Ascending aorta (tissue), 2 donors: ENCODE measurements around the gene TMSB10. TPM values are rescaled to one million over a fixed set of nuclear protein-coding genes. Genes with fewer than 3 reads are reported as not detected.
A peak's percentile ranks its signal among the peaks of the same experiment; 100 is the strongest.

Source experiments
- DNase-seq, 2 donors: peaks; one replicate each; pipeline ENCODE4 v3.0.0-alpha.2; 2019; ENCODE audit warnings: low spot score in 2 of 2
- H3K27ac ChIP-seq, 2 donors: fragments of 200-600 bp; sonication (generic); one replicate each; pipeline ENCODE4 v1.5.1; 2016 to 2017; ENCODE audit warnings: mild to moderate bottlenecking in 1 of 2
- H3K27me3 ChIP-seq: fragments of 200-600 bp; sonication (generic); one replicate; pipeline ENCODE4 v1.5.1; 2017
- H3K36me3 ChIP-seq, 2 donors: fragments of 200-600 bp; sonication (generic); one replicate each; pipeline ENCODE4 v1.5.1; 2016
- H3K4me1 ChIP-seq, 2 donors: fragments of 200-600 bp; sonication (generic); one replicate each; pipeline ENCODE4 v1.5.1; 2016 to 2017; ENCODE audit warnings: mild to moderate bottlenecking in 1 of 2
- H3K4me3 ChIP-seq, 2 donors: fragments of 200-600 bp; sonication (generic); one replicate each; pipeline ENCODE4 v1.5.1; 2016 to 2017; ENCODE audit warnings: mild to moderate bottlenecking in 1 of 2
- H3K9me3 ChIP-seq, 2 donors: fragments of 200-600 bp; sonication (generic); one replicate each; pipeline ENCODE4 v1.5.1; 2016
- CTCF ChIP-seq, 3 experiments: fragments of 200-600 bp in 2 of 3; fragments of 450-650 bp in 1 of 3; sonication (generic) in 2 of 3; IDR thresholded peaks; one replicate each; pipeline ENCODE4 v1.5.1; 2016 to 2019; ENCODE audit warnings: antibody characterized with exemption in 3 of 3, mild to moderate bottlenecking in 1 of 3, moderate library complexity in 1 of 3
- intact Hi-C: fragments of 100-400 bp; cut with DNase I; formaldehyde crosslinking; loops from one replicate; pipeline ENCODE4 v1.15.1; 2023
- total RNA-seq: library from RNA; depleted of rRNA; stranded (reverse); fragments of >200 nt; gene quantifications from one replicate; pipeline ENCODE4 v1.1.0, GENCODE V29; 2016

TMSB10 gene
- total RNA-seq, 1 donor from 2014 or later, result 5,452 TPM

GRCh38 chr2:84900971-84901370, 4.5 kb upstream of the TMSB10 start:
- no peak for TF ChIP-seq CTCF (IDR thresholded peaks at IDR 0.05)
- Histone ChIP-seq H3K4me3 (no peak overlapping the region), H3K27ac (no peak overlapping the region), H3K36me3 (no peaks in the 10 kb centered on the region), H3K4me1 (peaks cover 5 to 10% of the 10 kb centered on the region in 2 donors), H3K27me3 (no peaks in the 10 kb centered on the region), H3K9me3 (no peaks in the 10 kb centered on the region)
- intact Hi-C loops, result no loop called here
- peak in 1 of 2 donors; percentile 64 for DNase-seq

GRCh38 chr2:84901593-84902120, 3.8 kb upstream of the TMSB10 start:
- no peaks in the 10 kb centered on the region for H3K27me3 ChIP-seq
- H3K4me1 ChIP-seq, result peaks cover 5 to 10% of the 10 kb centered on the region in 2 donors
- no peak overlapping the region for H3K4me3 ChIP-seq
- intact Hi-C loops, result no loop called here
- peak in 1 of 2 donors; percentile 37 for DNase-seq
- no peaks in the 10 kb centered on the region for H3K36me3 ChIP-seq
- H3K27ac ChIP-seq, result no peak overlapping the region
- no peaks in the 10 kb centered on the region for H3K9me3 ChIP-seq
- TF ChIP-seq CTCF (IDR thresholded peaks at IDR 0.05), result no peak

- Histone ChIP-seq H3K36me3 (no peaks in the 10 kb centered on the region), H3K27ac (no peak overlapping the region), H3K4me1 (peaks cover 5 to 10% of the 10 kb centered on the region in 2 donors), H3K9me3 (no peaks in the 10 kb centered on the region), H3K27me3 (no peaks in the 10 kb centered on the region), H3K4me3 (no peak overlapping the region)
- intact Hi-C loops, result no loop called here
- no peak for TF ChIP-seq CTCF (IDR thresholded peaks at IDR 0.05)
- peak in 1 of 2 donors; percentile 19 for DNase-seq
Observed at GRCh38 chr2:84902526-84902925, 2.9 kb upstream of the TMSB10 start.

GRCh38 chr2:84904151-84904550, 1.3 kb upstream of the TMSB10 start:
- no peak for TF ChIP-seq CTCF (IDR thresholded peaks at IDR 0.05)
- DNase-seq, result peak in 1 of 2 donors; percentile 44
- H3K27ac ChIP-seq, result peak overlapping the region; percentile 90 to 94
- no peaks in the 10 kb centered on the region for H3K27me3 ChIP-seq
- H3K36me3 ChIP-seq, result no peaks in the 10 kb centered on the region
- no peaks in the 10 kb centered on the region for H3K9me3 ChIP-seq
- peaks cover 0 to 7% of the 10 kb centered on the region in 2 donors for H3K4me1 ChIP-seq
- H3K4me3 ChIP-seq, result peak overlapping the region; percentile 85 to 98
- intact Hi-C loops, result no loop called here

GRCh38 chr2:84904717-84905174, 710 bp upstream of the TMSB10 start:
- H3K9me3 ChIP-seq, result no peaks in the 10 kb centered on the region
- peak overlapping the region; percentile 90 to 94 for H3K27ac ChIP-seq
- H3K27me3 ChIP-seq, result no peaks in the 10 kb centered on the region
- H3K36me3 ChIP-seq, result no peaks in the 10 kb centered on the region
- intact Hi-C loops, result loop anchor here (5.0 kb wide), 1 partner anchor 68 kb away; the partner anchor contains the start of gene KCMF1
- peaks cover 0 to 7% of the 10 kb centered on the region in 2 donors for H3K4me1 ChIP-seq
- H3K4me3 ChIP-seq, result peak overlapping the region; percentile 85 to 98
- peak; percentile 69 to 91 for DNase-seq
- TF ChIP-seq CTCF (IDR thresholded peaks at IDR 0.05), result no peak
